Esophagus muscularis mucosa (tissue), 4 donors: ENCODE measurements around the gene MAD1L1. TPM values are rescaled to one million over a fixed set of nuclear protein-coding genes. Genes with fewer than 3 reads are reported as not detected.

Source experiments
- DNase-seq: peaks from one replicate; pipeline ENCODE4 v3.0.0-alpha.2; 2017; ENCODE audit errors: extremely low spot score
- H3K27ac ChIP-seq, 4 donors: fragments of 200-600 bp; sonication (generic); replicated peaks in 1 of 4; 1 replicate in 3 of 4; 2 replicates in 1 of 4; pipeline ENCODE4 v1.5.1; 2016 to 2019; ENCODE audit warnings: mild to moderate bottlenecking in 1 of 4
- H3K27me3 ChIP-seq, 4 donors: fragments of 200-600 bp; sonication (generic); one replicate each; pipeline versions ENCODE4 v1.5.1 to v1.6.0; 2016 to 2019
- H3K36me3 ChIP-seq, 4 donors: fragments of 200-600 bp; sonication (generic); one replicate each; pipeline ENCODE4 v1.5.1; 2016 to 2019
- H3K4me1 ChIP-seq, 4 donors: fragments of 200-600 bp; sonication (generic); one replicate each; pipeline ENCODE4 v1.5.1; 2016 to 2019
- H3K4me3 ChIP-seq, 4 donors: fragments of 200-600 bp; sonication (generic); 1 replicate in 2 of 4; 2 replicates in 2 of 4; pipeline ENCODE4 v1.5.1; 2016 to 2019; ENCODE audit warnings: mild to moderate bottlenecking in 4 of 4, moderate library complexity in 1 of 4
- H3K9me3 ChIP-seq, 4 donors: fragments of 200-600 bp; sonication (generic); 1 replicate in 3 of 4; 2 replicates in 1 of 4; pipeline ENCODE4 v1.5.1; 2016 to 2019
- EP300 ChIP-seq: sonication (generic); formaldehyde crosslinking; IDR thresholded peaks from one replicate; pipeline ENCODE4 v1.6.1; 2017; ENCODE audit warnings: antibody characterized with exemption
- POLR2A ChIP-seq: fragments of 450-650 bp; IDR thresholded peaks from one replicate; pipeline ENCODE4 v1.6.1; 2017; ENCODE audit warnings: antibody characterized with exemption, moderate library complexity, mild to moderate bottlenecking, low read depth
- POLR2AphosphoS5 ChIP-seq, 2 donors: sonication (generic); formaldehyde crosslinking; IDR thresholded peaks; one replicate each; pipeline ENCODE4 v1.6.1; 2017; ENCODE audit warnings: antibody characterized with exemption in 2 of 2
- WGBS: methylation state at CpG from one replicate; pipeline ENCODE4 v1.1.5; 2018; 5-methylcytosine and 5-hydroxymethylcytosine counted together
- intact Hi-C: fragments of 100-400 bp; cut with DNase I; formaldehyde crosslinking; loops from one replicate; pipeline ENCODE4 v1.15.1; 2023
- total RNA-seq, 4 donors: library from RNA; depleted of rRNA; stranded (reverse); fragments of >200 nt; gene quantifications; one replicate each; pipeline versions ENCODE4 v1.1.0 to v1.2.1, GENCODE V29; 2016
- TF ChIP-seq, protein P1 (sequence below), 3 experiments: fragments of 200-600 bp in 2 of 3; fragments of 450-650 bp in 1 of 3; sonication (generic) in 2 of 3; IDR thresholded peaks; one replicate each; pipeline ENCODE4 v1.5.1; 2017 to 2019; ENCODE audit warnings: antibody characterized with exemption in 3 of 3, mild to moderate bottlenecking in 2 of 3, moderate library complexity in 1 of 3

MAD1L1 gene
- total RNA-seq, 4 donors from 2014 or later = 22.2 to 33.1 (median 29.5) TPM

- H3K36me3 ChIP-seq = peaks cover 0 to 9% (median 2%) of the 10 kb centered on the region in 4 donors
- no peaks in the 10 kb centered on the region for H3K9me3 ChIP-seq
- peaks cover 36 to 57% (median 45%) of the 10 kb centered on the region in 4 donors for H3K4me1 ChIP-seq
- H3K27ac ChIP-seq = peak overlapping the region in 1 of 4 donors; percentile 39
- TF ChIP-seq POLR2A (no peak), EP300 (no peak), POLR2AphosphoS5 (IDR thresholded peaks at IDR 0.05) (no peak)
- TF ChIP-seq, protein P1, sequence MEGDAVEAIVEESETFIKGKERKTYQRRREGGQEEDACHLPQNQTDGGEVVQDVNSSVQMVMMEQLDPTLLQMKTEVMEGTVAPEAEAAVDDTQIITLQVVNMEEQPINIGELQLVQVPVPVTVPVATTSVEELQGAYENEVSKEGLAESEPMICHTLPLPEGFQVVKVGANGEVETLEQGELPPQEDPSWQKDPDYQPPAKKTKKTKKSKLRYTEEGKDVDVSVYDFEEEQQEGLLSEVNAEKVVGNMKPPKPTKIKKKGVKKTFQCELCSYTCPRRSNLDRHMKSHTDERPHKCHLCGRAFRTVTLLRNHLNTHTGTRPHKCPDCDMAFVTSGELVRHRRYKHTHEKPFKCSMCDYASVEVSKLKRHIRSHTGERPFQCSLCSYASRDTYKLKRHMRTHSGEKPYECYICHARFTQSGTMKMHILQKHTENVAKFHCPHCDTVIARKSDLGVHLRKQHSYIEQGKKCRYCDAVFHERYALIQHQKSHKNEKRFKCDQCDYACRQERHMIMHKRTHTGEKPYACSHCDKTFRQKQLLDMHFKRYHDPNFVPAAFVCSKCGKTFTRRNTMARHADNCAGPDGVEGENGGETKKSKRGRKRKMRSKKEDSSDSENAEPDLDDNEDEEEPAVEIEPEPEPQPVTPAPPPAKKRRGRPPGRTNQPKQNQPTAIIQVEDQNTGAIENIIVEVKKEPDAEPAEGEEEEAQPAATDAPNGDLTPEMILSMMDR (IDR thresholded peaks at IDR 0.05) = no peak
- WGBS = 65% methylated on average over 4 of the region's 4 CpGs
- H3K4me3 ChIP-seq = no peak overlapping the region
- DNase-seq = no peak
- intact Hi-C loops = no loop called here
- no peaks in the 10 kb centered on the region for H3K27me3 ChIP-seq
These were observed 115.1 kb downstream of the MAD1L1 start for GRCh38 chr7:2117646-2118045.

DNA sequence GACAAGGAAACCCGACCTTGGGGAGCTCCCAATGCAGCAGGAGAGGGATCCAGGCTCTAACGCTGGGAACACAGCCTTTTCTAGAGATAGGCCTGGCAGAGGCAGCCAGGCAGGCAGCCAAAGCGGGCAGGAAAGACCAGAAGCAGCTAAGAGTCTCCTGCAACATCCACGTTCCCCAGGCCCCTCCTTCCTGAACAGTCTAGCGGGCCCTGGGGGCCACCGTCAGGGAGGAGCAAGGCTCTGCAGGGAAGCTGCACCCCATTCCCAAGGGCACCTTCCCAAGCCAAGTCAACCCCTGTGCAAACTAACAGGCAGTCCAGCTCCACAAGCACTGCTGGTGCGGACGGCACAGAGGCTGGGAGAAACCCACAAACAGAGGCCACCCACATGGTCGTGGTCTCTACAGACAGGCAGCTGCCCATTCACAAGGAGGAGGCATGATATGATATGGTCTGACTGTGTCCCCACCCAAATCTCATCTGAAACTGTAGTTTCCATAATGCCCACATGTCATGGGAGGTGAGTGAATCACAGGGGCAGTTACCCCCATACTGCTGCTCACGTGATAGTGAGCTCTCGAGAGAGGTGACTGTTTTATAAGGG lies 115.7 kb downstream of the MAD1L1 start:
- peak overlapping the region in 3 of 4 donors; percentile 13 to 39 (median 26) for H3K27ac ChIP-seq
- TF ChIP-seq POLR2AphosphoS5 (IDR thresholded peaks at IDR 0.05) (no peak), POLR2A (no peak), EP300 (no peak)
- intact Hi-C loops = no loop called here
- H3K36me3 ChIP-seq = peaks cover 0 to 9% (median 0%) of the 10 kb centered on the region in 4 donors
- H3K9me3 ChIP-seq = no peaks in the 10 kb centered on the region
- H3K27me3 ChIP-seq = no peaks in the 10 kb centered on the region
- DNase-seq = no peak
- H3K4me3 ChIP-seq = no peak overlapping the region
- peaks cover 36 to 58% (median 49%) of the 10 kb centered on the region in 4 donors for H3K4me1 ChIP-seq
- WGBS = 49% methylated on average over 5 of the region's 11 CpGs

DNA sequence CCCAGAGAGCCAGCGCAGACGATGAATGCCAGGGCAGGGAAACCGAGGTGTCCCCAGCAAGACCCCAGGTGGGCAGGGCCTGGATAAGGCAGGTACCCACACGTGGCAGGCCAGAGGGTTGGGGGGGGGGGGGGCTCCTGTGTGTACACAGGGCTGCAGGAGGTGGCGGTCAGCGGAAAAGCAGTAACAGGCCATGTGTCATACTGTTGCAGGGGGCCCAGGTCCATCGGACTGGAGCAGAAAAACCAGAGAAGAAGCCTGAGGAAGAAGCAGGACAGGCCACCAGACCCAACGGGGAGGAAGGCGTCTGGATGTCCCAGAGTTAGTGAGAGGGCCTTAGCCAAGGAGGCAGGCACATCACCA lies 116.3 kb downstream of the MAD1L1 start:
- no peak for DNase-seq
- intact Hi-C loops = no loop called here
- H3K4me1 ChIP-seq = peaks cover 36 to 60% (median 54%) of the 10 kb centered on the region in 4 donors
- H3K9me3 ChIP-seq = no peaks in the 10 kb centered on the region
- H3K27ac ChIP-seq = peak overlapping the region; percentile 10 to 39 (median 18)
- TF ChIP-seq, protein P1 (IDR thresholded peaks at IDR 0.05) = no peak
- TF ChIP-seq EP300 (no peak), POLR2A (no peak), POLR2AphosphoS5 (IDR thresholded peaks at IDR 0.05) (no peak)
- WGBS = 70% methylated on average over 6 of the region's 9 CpGs
- H3K36me3 ChIP-seq = peaks cover 0 to 9% (median 0%) of the 10 kb centered on the region in 4 donors
- no peaks in the 10 kb centered on the region for H3K27me3 ChIP-seq
- no peak overlapping the region for H3K4me3 ChIP-seq

DNA sequence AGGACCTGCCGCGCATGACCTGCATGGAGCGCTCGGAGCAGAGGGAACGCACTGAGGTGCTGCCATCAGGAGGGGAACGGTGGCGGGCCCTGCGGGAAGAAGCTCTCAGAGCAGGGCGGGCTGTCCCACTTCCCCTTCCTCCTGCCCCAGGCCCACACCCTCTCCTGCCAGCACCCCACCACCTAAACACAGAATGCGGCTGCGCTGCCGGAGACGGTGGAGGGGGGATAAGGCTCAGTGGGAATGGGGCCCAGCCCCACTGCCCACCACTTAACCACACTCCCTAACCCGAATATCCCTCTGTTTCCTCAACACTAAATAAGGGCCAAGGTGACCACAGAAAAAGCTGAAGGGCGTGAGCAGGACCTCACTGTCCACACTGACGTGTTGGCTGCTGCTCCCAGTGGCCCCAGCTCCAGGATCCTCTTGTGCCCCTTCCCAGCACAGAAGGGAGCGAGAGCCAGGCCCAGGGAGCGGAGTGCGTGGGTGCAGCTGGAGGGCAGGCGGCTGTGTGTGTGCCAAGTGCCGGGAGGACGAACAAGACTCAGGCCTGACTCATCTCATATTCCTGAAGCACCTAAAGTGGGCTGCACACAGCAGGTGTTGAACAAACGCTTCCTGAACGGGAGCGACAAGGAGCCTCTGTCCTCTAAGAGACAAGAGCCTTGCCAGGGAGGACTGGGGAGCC lies 116.8 kb downstream of the MAD1L1 start:
- TF ChIP-seq, protein P1 (IDR thresholded peaks at IDR 0.05) = no peak
- no peak for TF ChIP-seq POLR2AphosphoS5 (IDR thresholded peaks at IDR 0.05)
- TF ChIP-seq POLR2A = no peak
- no peak for TF ChIP-seq EP300
- peaks cover 0 to 5% (median 0%) of the 10 kb centered on the region in 4 donors for H3K36me3 ChIP-seq
- no peak for DNase-seq
- intact Hi-C loops = no loop called here
- H3K27me3 ChIP-seq = no peaks in the 10 kb centered on the region
- WGBS = 82% methylated on average over 22 of the region's 25 CpGs
- peak overlapping the region; percentile 10 to 39 (median 14) for H3K27ac ChIP-seq
- H3K4me1 ChIP-seq = peaks cover 31 to 60% (median 54%) of the 10 kb centered on the region in 4 donors
- H3K9me3 ChIP-seq = no peaks in the 10 kb centered on the region
- no peak overlapping the region for H3K4me3 ChIP-seq
